Prostate gland (tissue), 2 donors: ENCODE measurements around the gene ZNF331. TPM values are rescaled to one million over a fixed set of nuclear protein-coding genes. Genes with fewer than 3 reads are reported as not detected.
"Not testable (repeated sequence)": the region's sequence is repeated elsewhere in the genome, so short reads cannot be mapped to it uniquely, and the experiment has no call there.

Experiments
- DNase-seq: peaks from one replicate; pipeline ENCODE4 v3.0.0-alpha.2; 2019; ENCODE audit warnings: low spot score
- H3K27ac ChIP-seq, 2 donors: fragments of 200-600 bp; sonication (generic); 2 replicates each; pipeline ENCODE4 v1.5.1; 2017 to 2019
- H3K27me3 ChIP-seq: fragments of 200-600 bp; sonication (generic); replicated peaks from 2 replicates; pipeline ENCODE4 v1.5.1; 2019; ENCODE audit not compliant: insufficient read depth
- H3K36me3 ChIP-seq, 2 donors: fragments of 200-600 bp; sonication (generic); 1 replicate in 1 of 2; 2 replicates in 1 of 2; pipeline versions ENCODE4 v1.5.1 to v1.8.1; 2017 to 2019
- H3K4me1 ChIP-seq: fragments of 200-600 bp; sonication (generic); replicated peaks from 2 replicates; pipeline ENCODE4 v1.5.1; 2019
- H3K4me3 ChIP-seq, 2 donors: fragments of 200-600 bp; sonication (generic); 2 replicates each; pipeline ENCODE4 v1.5.1; 2017 to 2019
- H3K9me3 ChIP-seq: fragments of 200-600 bp; sonication (generic); 2 replicates; pipeline ENCODE4 v1.5.1; 2017
- CTCF ChIP-seq, 4 experiments: fragments of 200-600 bp in 2 of 4; fragments of 450-650 bp in 2 of 4; sonication (generic) in 2 of 4; IDR thresholded peaks; 1 replicate in 3 of 4; 2 replicates in 1 of 4; pipeline ENCODE4 v1.5.1; 2016 to 2019; ENCODE audit warnings: antibody characterized with exemption in 4 of 4, mild to moderate bottlenecking in 2 of 4, moderate library complexity in 2 of 4
- POLR2A ChIP-seq: fragments of 450-650 bp; IDR thresholded peaks from one replicate; pipeline ENCODE4 v1.6.1; 2016; ENCODE audit warnings: antibody characterized with exemption, mild to moderate bottlenecking
- POLR2AphosphoS5 ChIP-seq: sonication (generic); formaldehyde crosslinking; IDR thresholded peaks from one replicate; pipeline ENCODE4 v1.6.1; 2017; ENCODE audit warnings: antibody characterized with exemption
- WGBS: methylation state at CpG from one replicate; pipeline ENCODE4 v1.1.5; 2018; 5-methylcytosine and 5-hydroxymethylcytosine counted together
- intact Hi-C: fragments of 100-400 bp; cut with DNase I; formaldehyde crosslinking; loops from one replicate; pipeline ENCODE4 v1.14.2; 2022
- total RNA-seq, 2 donors: library from RNA; depleted of rRNA; stranded (reverse); fragments of >200 nt; gene quantifications; one replicate each; pipeline ENCODE4 v1.1.0, GENCODE V29; 2016

Gene ZNF331
- total RNA-seq, 2 donors from 2014 or later = 30.6 to 39.6 TPM

DNA sequence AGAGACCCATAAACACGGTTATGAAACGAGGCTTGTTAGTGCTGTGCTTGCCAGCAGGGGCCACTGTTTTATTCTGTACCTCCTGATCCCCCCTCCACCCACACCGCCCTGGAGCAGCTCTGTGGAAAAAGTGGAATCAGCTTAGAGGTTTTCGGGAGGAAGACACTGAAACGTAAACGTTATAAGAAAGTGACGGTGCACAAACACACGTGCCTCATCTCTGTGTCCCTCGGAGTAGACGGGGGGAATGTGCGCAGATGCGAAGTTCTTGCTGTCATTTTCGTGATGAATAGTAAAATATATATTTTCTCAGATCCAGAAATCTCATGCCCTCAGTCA is 33.6 kb upstream of the ZNF331 start:
- H3K27me3 ChIP-seq, intact Hi-C loops, H3K36me3 ChIP-seq, H3K9me3 ChIP-seq, H3K4me1 ChIP-seq: not testable (repeated sequence)
- WGBS = 3% methylated on average over 13 of the region's 13 CpGs
- DNase-seq = peak; percentile 46
- Histone ChIP-seq H3K4me3 (peak overlapping the region in 1 of 2 donors; percentile 24), H3K27ac (peak overlapping the region; percentile 68 to 86)
- peak in 1 of 4 experiments; percentile 41 for TF ChIP-seq CTCF (IDR thresholded peaks at IDR 0.05)
- peak; percentile 42 for TF ChIP-seq POLR2AphosphoS5

DNA sequence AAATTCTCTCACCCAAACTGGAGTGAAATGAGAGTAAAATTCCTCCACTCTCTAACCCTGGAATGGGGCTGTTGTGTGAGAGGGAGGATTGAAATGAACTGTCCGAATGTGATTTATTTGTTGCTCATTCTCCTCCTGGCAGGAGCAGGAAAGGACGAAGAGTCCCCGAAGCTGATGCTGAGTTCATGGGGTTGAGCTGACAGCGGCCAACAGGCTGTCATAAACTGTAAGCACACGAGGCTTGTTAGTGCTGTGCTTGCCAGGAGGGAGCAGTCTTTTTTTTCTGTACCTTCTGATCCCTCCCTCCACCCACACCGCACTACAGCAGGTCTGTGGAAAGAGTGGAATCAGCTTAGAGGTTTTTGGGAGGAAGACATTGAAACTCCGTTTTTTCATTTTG is 33.1 kb upstream of the ZNF331 start:
- no peaks in the 10 kb centered on the region for H3K4me1 ChIP-seq
- intact Hi-C loops = no loop called here
- peak overlapping the region in 1 of 2 donors; percentile 24 for H3K4me3 ChIP-seq
- no peaks in the 10 kb centered on the region for H3K9me3 ChIP-seq
- H3K27me3 ChIP-seq = no peaks in the 10 kb centered on the region
- H3K36me3 ChIP-seq = no peaks in the 10 kb centered on the region
- 10% methylated on average over 7 of the region's 7 CpGs for WGBS
- TF ChIP-seq CTCF (IDR thresholded peaks at IDR 0.05) = peak in 1 of 4 experiments; percentile 16
- no peak for TF ChIP-seq POLR2A
- TF ChIP-seq POLR2AphosphoS5 = peak; percentile 75
- peak; percentile 53 for DNase-seq
- peak overlapping the region; percentile 68 to 86 for H3K27ac ChIP-seq

- no peak for TF ChIP-seq POLR2A
- no peak for TF ChIP-seq CTCF (IDR thresholded peaks at IDR 0.05)
- TF ChIP-seq POLR2AphosphoS5 = no peak
- Histone ChIP-seq H3K27me3 (no peaks in the 10 kb centered on the region), H3K36me3 (no peaks in the 10 kb centered on the region), H3K4me3 (no peak overlapping the region), H3K27ac (no peak overlapping the region), H3K4me1 (no peaks in the 10 kb centered on the region), H3K9me3 (no peaks in the 10 kb centered on the region)
- 84% methylated on average over 8 of the region's 8 CpGs for WGBS
- DNase-seq = no peak
- intact Hi-C loops = no loop called here
These were observed 31.2 kb upstream of the ZNF331 start for GRCh38 chr19:53506728-53507127.

GRCh38 chr19:53507523-53508442 is 30.2 kb upstream of the ZNF331 start:
- TF ChIP-seq POLR2A (no peak), POLR2AphosphoS5 (no peak), CTCF (IDR thresholded peaks at IDR 0.05) (no peak)
- Histone ChIP-seq H3K27ac (no peak overlapping the region), H3K36me3 (no peaks in the 10 kb centered on the region), H3K4me1 (no peaks in the 10 kb centered on the region), H3K4me3 (no peak overlapping the region), H3K9me3 (no peaks in the 10 kb centered on the region), H3K27me3 (no peaks in the 10 kb centered on the region)
- WGBS = 71% methylated on average over 17 of the region's 17 CpGs
- DNase-seq = no peak
- intact Hi-C loops = no loop called here

- Histone ChIP-seq H3K27me3 (no peaks in the 10 kb centered on the region), H3K4me1 (no peaks in the 10 kb centered on the region), H3K9me3 (no peaks in the 10 kb centered on the region), H3K27ac (no peak overlapping the region), H3K36me3 (no peaks in the 10 kb centered on the region), H3K4me3 (no peak overlapping the region)
- 70% methylated on average over 3 of the region's 3 CpGs for WGBS
- intact Hi-C loops = no loop called here
- DNase-seq = no peak
- no peak for TF ChIP-seq POLR2AphosphoS5
- no peak for TF ChIP-seq POLR2A
- no peak for TF ChIP-seq CTCF (IDR thresholded peaks at IDR 0.05)
These were observed 28.5 kb upstream of the ZNF331 start for GRCh38 chr19:53509443-53509842.
